Testis (tissue), 3 donors: ENCODE measurements around the gene TBC1D10B. TPM values are rescaled to one million over a fixed set of nuclear protein-coding genes. Genes with fewer than 3 reads are reported as not detected.

Experiments used
- DNase-seq: peaks from one replicate; pipeline ENCODE4 v3.0.0-alpha.2; 2019
- H3K27ac ChIP-seq, 2 donors: fragments of 200-600 bp; sonication (generic); one replicate each; pipeline ENCODE4 v1.5.1; 2019
- H3K27me3 ChIP-seq: fragments of 200-600 bp; sonication (generic); one replicate; pipeline ENCODE4 v1.5.1; 2019
- H3K36me3 ChIP-seq: fragments of 200-600 bp; sonication (generic); one replicate; pipeline ENCODE4 v1.5.1; 2017; ENCODE audit warnings: low read depth; ENCODE audit errors: missing control alignments
- H3K4me1 ChIP-seq: fragments of 200-600 bp; sonication (generic); one replicate; pipeline ENCODE4 v1.5.1; 2019
- H3K4me3 ChIP-seq, 2 donors: fragments of 200-600 bp; sonication (generic); one replicate each; pipeline ENCODE4 v1.5.1; 2017 to 2019
- H3K9me3 ChIP-seq: fragments of 200-600 bp; sonication (generic); one replicate; pipeline ENCODE4 v1.5.1; 2017
- CTCF ChIP-seq, 3 experiments: fragments of 450-650 bp in 2 of 3; fragments of 200-600 bp in 1 of 3; sonication (generic) in 1 of 3; IDR thresholded peaks; one replicate each; pipeline ENCODE4 v1.5.1; 2016 to 2019; ENCODE audit warnings: antibody characterized with exemption in 3 of 3, mild to moderate bottlenecking in 2 of 3, moderate library complexity in 1 of 3
- POLR2A ChIP-seq: fragments of 450-650 bp; IDR thresholded peaks from one replicate; pipeline ENCODE4 v1.6.1; 2017; ENCODE audit warnings: antibody characterized with exemption, mild to moderate bottlenecking, moderate library complexity
- WGBS, 2 donors: methylation state at CpG; one replicate each; pipeline ENCODE4 v1.1.5; 2018; 5-methylcytosine and 5-hydroxymethylcytosine counted together
- intact Hi-C: fragments of 100-400 bp; cut with DNase I; formaldehyde crosslinking; loops from one replicate; pipeline ENCODE4 v1.15.1; 2023; ENCODE audit warnings: low total_unique reads
- polyA plus RNA-seq: library from polyadenylated mRNA; stranded (reverse); fragments of 350-450 nt; fragmentation: Illumina TruSeq; extraction: RNeasy Lipid Tissue Mini Kit (QIAGEN cat#74804); gene quantifications from one replicate; pipeline ENCODE4 v1.2.3, GENCODE V29; 2014; ENCODE audit warnings: low read depth, low replicate concordance; ENCODE audit not compliant: insufficient read depth
- total RNA-seq, 2 donors: library from RNA; depleted of rRNA; stranded (reverse); fragments of >200 nt; gene quantifications; one replicate each; pipeline ENCODE4 v1.2.3, GENCODE V29; 2016

Gene TBC1D10B
- total and polyA plus RNA-seq, 3 donors from 2014 or later = 60.5 to 86.2 (median 64.0) TPM

GRCh38 chr16:30361180-30361579 lies 9.1 kb downstream of the TBC1D10B start:
- whole genome bisulfite sequencing, 2 donors = 91 to 93% methylated on average over 7 of the region's 7 CpGs
- Histone ChIP-seq H3K4me1 (peaks cover 6% of the 10 kb centered on the region), H3K9me3 (no peaks in the 10 kb centered on the region), H3K27me3 (no peaks in the 10 kb centered on the region), H3K4me3 (no peak overlapping the region), H3K36me3 (no peaks in the 10 kb centered on the region), H3K27ac (no peak overlapping the region)
- DNase-seq = no peak
- intact Hi-C loops = no loop called here
- TF ChIP-seq POLR2A (no peak), CTCF (IDR thresholded peaks at IDR 0.05) (no peak)

DNA sequence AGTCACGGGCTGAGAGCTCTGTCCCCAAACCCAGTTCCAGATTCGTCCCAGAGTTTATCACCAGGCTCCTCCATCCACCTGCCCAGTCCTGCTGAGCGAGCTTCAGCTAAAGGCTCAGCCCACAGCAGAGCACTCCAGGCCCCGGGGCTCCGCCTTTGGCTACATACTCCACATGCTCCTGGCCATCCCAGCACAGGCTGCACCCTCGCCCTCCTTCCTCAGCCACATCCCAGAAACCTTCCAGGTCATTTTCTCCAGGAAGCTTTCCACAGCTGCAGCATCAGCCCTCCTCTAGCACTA lies 10.5 kb downstream of the TBC1D10B start:
- H3K27ac ChIP-seq = no peak overlapping the region
- H3K9me3 ChIP-seq = no peaks in the 10 kb centered on the region
- no peak overlapping the region for H3K4me3 ChIP-seq
- no peaks in the 10 kb centered on the region for H3K27me3 ChIP-seq
- DNase-seq = no peak
- TF ChIP-seq POLR2A = no peak
- TF ChIP-seq CTCF (IDR thresholded peaks at IDR 0.05) = no peak
- peaks cover 14% of the 10 kb centered on the region for H3K4me1 ChIP-seq
- H3K36me3 ChIP-seq = no peaks in the 10 kb centered on the region
- WGBS, 2 donors = 69 to 73% methylated on average over 6 of the region's 6 CpGs
- intact Hi-C loops = no loop called here

DNA sequence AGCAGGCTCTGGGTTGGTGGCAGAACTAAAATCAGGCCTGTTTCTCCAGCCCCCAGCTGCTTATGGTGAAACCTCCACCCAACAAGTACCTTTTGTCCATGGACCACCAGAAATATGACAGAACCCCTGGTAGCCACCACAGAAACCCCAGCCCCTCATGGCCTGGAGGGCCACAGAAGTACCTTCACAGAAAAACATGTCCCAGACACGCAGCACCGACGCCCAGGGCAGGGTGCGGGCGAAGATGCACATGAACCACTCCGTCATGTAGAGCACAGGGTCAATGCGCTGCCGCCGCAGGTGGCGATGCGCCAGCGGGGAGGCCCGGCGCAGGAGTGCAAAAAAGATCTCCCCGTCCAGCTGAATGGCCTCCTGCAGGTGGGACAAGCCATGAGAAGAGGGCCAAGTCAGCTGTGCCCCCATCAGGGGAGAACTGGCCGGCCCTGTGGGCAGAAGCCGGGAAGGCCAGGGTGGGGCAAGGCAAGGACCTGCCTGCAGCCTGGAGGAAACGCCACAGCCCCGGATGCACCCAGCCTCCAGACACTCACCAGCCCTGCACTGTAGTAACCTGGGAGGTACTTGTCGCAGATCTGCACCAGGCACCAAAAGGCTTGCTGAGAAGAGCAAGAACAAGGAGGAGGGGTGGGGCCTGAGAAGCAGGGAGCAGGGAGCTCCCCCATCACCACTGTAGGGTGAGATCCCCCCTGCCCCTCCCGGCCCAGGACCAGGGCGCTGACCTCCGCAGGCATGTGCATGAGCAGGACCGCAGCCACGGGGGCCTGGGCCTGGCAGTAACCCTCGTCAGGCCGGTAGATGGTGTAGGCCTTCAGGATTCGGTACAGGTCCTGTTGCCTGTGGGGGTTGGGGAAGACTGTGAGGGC lies 11.1 kb downstream of the TBC1D10B start:
- Histone ChIP-seq H3K4me3 (no peak overlapping the region), H3K27me3 (no peaks in the 10 kb centered on the region), H3K36me3 (no peaks in the 10 kb centered on the region), H3K27ac (no peak overlapping the region), H3K4me1 (peaks cover 17% of the 10 kb centered on the region), H3K9me3 (no peaks in the 10 kb centered on the region)
- no peak for DNase-seq
- TF ChIP-seq CTCF (IDR thresholded peaks at IDR 0.05) (no peak), POLR2A (no peak)
- intact Hi-C loops = no loop called here
- WGBS, 2 donors = 90% methylated on average over 20 to 28 of the region's 28 CpGs

DNA sequence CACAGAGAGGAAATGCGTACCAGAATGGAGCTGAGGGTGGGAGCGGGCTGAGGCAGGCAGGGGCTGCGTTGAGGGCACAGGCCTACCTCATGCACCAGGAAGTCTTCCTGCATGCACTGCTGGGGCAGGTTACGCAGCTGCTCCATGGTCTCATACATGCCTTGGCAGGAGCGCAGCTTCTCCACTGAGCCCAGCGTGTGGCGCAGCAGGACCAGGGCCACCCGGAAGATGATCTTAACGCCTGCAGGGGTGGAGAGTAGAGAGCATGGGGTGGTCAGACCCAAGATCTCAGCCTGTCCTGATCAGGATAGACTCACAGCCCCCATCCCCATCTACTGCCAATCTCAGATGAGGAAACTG lies 11.7 kb downstream of the TBC1D10B start:
- Histone ChIP-seq H3K9me3 (no peaks in the 10 kb centered on the region), H3K4me3 (no peak overlapping the region), H3K36me3 (no peaks in the 10 kb centered on the region), H3K4me1 (peaks cover 21% of the 10 kb centered on the region), H3K27ac (no peak overlapping the region), H3K27me3 (no peaks in the 10 kb centered on the region)
- 92 to 96% methylated on average over 7 to 9 of the region's 9 CpGs for WGBS, 2 donors
- no peak for DNase-seq
- TF ChIP-seq POLR2A (no peak), CTCF (IDR thresholded peaks at IDR 0.05) (no peak)
- intact Hi-C loops = no loop called here
